CD4-positive, alpha-beta T cell treated with Interleukin-15 for 4 hours (primary cell): ENCODE measurements around the gene TBC1D20.

ENCODE experiments used
- DNase-seq: peaks from one replicate; pipeline ENCODE4 v3.0.0-alpha.2; 2020; ENCODE audit warnings: low spot score

Gene TBC1D20

GRCh38 chr20:438571-439469, 23.5 kb downstream of the TBC1D20 start:
- peak; percentile 59 for DNase-seq

GRCh38 chr20:437787-438486, 24.4 kb downstream of the TBC1D20 start:
- no peak for DNase-seq

- no peak for DNase-seq
Observed at GRCh38 chr20:436476-436875, 25.9 kb downstream of the TBC1D20 start.

- no peak for DNase-seq
Observed at GRCh38 chr20:435558-435957, 26.8 kb downstream of the TBC1D20 start.

- no peak for DNase-seq
Observed at GRCh38 chr20:434661-435419, 27.5 kb downstream of the TBC1D20 start.

- no peak for DNase-seq
Observed at GRCh38 chr20:434221-434620, 28.1 kb downstream of the TBC1D20 start.

GRCh38 chr20:433300-433975, 28.9 kb downstream of the TBC1D20 start:
- peak; percentile 68 for DNase-seq

GRCh38 chr20:432677-433299, 29.5 kb downstream of the TBC1D20 start:
- DNase-seq = no peak

GRCh38 chr20:432208-432607, 30.1 kb downstream of the TBC1D20 start:
- DNase-seq = no peak

- DNase-seq = peak; percentile 16
Observed at GRCh38 chr20:431012-431904, 31.1 kb downstream of the TBC1D20 start.

- no peak for DNase-seq
Observed at GRCh38 chr20:430091-430999, 32.0 kb downstream of the TBC1D20 start.

- DNase-seq = no peak
Observed at GRCh38 chr20:428658-429200, 33.6 kb downstream of the TBC1D20 start.

- DNase-seq = no peak
Observed at GRCh38 chr20:427849-428657, 34.3 kb downstream of the TBC1D20 start.

GRCh38 chr20:427401-427800, 34.9 kb downstream of the TBC1D20 start:
- no peak for DNase-seq

- DNase-seq = no peak
Observed at GRCh38 chr20:426566-426965, 35.8 kb downstream of the TBC1D20 start.

GRCh38 chr20:421685-422250, 40.6 kb downstream of the TBC1D20 start:
- no peak for DNase-seq

GRCh38 chr20:420721-421574, 41.4 kb downstream of the TBC1D20 start:
- DNase-seq = no peak
